AG04450 (cell line): ENCODE data around the gene CFAP46. TPM values are rescaled to one million over a fixed set of nuclear protein-coding genes. Genes with fewer than 3 reads are reported as not detected.

Experiments used
- CTCF ChIA-PET: fragments of 300-600, 350-600 bp; formaldehyde crosslinking; extraction: SDS; loops from one replicate; lab custom pipeline; 2022; ENCODE audit warnings: antibody characterized with exemption, inconsistent platforms; lab: Charles Lee
- POLR2A ChIA-PET: fragments of 350-600 bp; formaldehyde crosslinking; extraction: SDS; loops from one replicate; lab custom pipeline; 2021; ENCODE audit warnings: antibody characterized with exemption, inconsistent platforms; lab: Yijun Ruan, JAX
- DNase-seq: peaks from one replicate; pipeline ENCODE4 v3.0.0-alpha.2; 2011; ENCODE audit warnings: low read depth, low spot score
- H3K27ac ChIP-seq: one replicate; pipeline ENCODE4 v1.5.1; 2012; ENCODE audit warnings: low read depth, low read length, control low read depth
- H3K27me3 ChIP-seq: one replicate; pipeline ENCODE4 v1.6.0; 2012; ENCODE audit warnings: low read length; ENCODE audit not compliant: control insufficient read depth, insufficient read depth
- H3K4me3 ChIP-seq: 2 replicates; pipeline ENCODE4 v1.5.1; 2011; ENCODE audit warnings: mild to moderate bottlenecking, low read depth, low read length, control low read depth
- H3K9me3 ChIP-seq: 2 replicates; pipeline ENCODE4 v1.5.1; 2012; ENCODE audit warnings: low read length; ENCODE audit not compliant: control insufficient read depth, insufficient read depth
- polyA plus RNA-seq: library from polyadenylated mRNA; depleted of rRNA; stranded (reverse); fragments of >200 nt; gene quantifications from 2 replicates; pipeline ENCODE4 v1.2.3, GENCODE V29; 2011
- TF ChIP-seq, protein P1 (sequence below): IDR thresholded peaks from 2 replicates; pipeline ENCODE4 v1.5.1; 2011; ENCODE audit warnings: low read depth, low read length, control low read depth, inconsistent platforms

CFAP46 gene
- polyA plus RNA-seq, 1 experiment: 2.7 TPM

- CTCF ChIA-PET: no interaction called here
- no peak overlapping the region for H3K4me3 ChIP-seq
- no peak overlapping the region for H3K27ac ChIP-seq
- TF ChIP-seq, protein P1, sequence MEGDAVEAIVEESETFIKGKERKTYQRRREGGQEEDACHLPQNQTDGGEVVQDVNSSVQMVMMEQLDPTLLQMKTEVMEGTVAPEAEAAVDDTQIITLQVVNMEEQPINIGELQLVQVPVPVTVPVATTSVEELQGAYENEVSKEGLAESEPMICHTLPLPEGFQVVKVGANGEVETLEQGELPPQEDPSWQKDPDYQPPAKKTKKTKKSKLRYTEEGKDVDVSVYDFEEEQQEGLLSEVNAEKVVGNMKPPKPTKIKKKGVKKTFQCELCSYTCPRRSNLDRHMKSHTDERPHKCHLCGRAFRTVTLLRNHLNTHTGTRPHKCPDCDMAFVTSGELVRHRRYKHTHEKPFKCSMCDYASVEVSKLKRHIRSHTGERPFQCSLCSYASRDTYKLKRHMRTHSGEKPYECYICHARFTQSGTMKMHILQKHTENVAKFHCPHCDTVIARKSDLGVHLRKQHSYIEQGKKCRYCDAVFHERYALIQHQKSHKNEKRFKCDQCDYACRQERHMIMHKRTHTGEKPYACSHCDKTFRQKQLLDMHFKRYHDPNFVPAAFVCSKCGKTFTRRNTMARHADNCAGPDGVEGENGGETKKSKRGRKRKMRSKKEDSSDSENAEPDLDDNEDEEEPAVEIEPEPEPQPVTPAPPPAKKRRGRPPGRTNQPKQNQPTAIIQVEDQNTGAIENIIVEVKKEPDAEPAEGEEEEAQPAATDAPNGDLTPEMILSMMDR: no peak
- no peak for DNase-seq
- H3K27me3 ChIP-seq: peaks cover 9% of the 10 kb centered on the region
- H3K9me3 ChIP-seq: peaks cover 10% of the 10 kb centered on the region; the same call in 1 of the 2 replicates
- POLR2A ChIA-PET: no interaction called here
These were observed 41.0 kb downstream of the CFAP46 start for GRCh38 chr10:132901351-132901750.

DNA sequence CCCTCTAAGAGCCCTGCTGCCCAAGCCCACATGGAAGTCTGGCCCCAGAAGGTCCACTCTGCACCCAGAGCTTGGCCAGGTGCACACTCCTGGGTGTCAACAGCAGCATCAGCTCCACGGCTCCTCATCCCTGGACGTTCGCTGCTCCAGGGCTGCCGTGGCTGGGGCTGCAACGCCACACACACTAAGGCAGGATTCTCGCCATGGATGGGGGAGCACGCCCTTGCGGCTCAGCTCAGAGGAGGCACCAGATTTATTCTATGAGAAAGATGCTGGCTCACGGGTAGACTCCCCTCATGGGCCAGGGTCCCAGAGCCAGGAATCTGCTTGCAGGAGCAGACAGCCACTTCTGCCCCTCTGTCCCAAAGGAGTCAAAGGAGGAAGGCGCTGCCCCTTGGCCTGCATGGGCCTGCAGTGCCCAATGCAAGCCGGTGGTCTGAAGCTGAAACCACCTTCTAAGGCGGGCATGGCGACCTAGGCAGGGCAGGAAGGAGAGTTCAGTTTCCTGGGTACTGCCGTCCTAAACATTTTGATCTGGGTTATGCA, 42.1 kb downstream of the CFAP46 start:
- no peak for DNase-seq
- ChIA-PET POLR2A (no interaction called here), CTCF (no interaction called here)
- H3K27ac ChIP-seq: no peak overlapping the region
- no peaks in the 10 kb centered on the region; the same call in 1 of the 2 replicates for H3K9me3 ChIP-seq
- H3K27me3 ChIP-seq: peaks cover 11% of the 10 kb centered on the region
- TF ChIP-seq, protein P1: no peak
- no peak overlapping the region for H3K4me3 ChIP-seq

GRCh38 chr10:132899751-132900065, 42.7 kb downstream of the CFAP46 start:
- Histone ChIP-seq H3K27ac (no peak overlapping the region), H3K4me3 (no peak overlapping the region), H3K9me3 (no peaks in the 10 kb centered on the region; the same call in 1 of the 2 replicates), H3K27me3 (peaks cover 14% of the 10 kb centered on the region)
- no peak for DNase-seq
- ChIA-PET CTCF (no interaction called here), POLR2A (no interaction called here)
- TF ChIP-seq, protein P1: no peak

DNA sequence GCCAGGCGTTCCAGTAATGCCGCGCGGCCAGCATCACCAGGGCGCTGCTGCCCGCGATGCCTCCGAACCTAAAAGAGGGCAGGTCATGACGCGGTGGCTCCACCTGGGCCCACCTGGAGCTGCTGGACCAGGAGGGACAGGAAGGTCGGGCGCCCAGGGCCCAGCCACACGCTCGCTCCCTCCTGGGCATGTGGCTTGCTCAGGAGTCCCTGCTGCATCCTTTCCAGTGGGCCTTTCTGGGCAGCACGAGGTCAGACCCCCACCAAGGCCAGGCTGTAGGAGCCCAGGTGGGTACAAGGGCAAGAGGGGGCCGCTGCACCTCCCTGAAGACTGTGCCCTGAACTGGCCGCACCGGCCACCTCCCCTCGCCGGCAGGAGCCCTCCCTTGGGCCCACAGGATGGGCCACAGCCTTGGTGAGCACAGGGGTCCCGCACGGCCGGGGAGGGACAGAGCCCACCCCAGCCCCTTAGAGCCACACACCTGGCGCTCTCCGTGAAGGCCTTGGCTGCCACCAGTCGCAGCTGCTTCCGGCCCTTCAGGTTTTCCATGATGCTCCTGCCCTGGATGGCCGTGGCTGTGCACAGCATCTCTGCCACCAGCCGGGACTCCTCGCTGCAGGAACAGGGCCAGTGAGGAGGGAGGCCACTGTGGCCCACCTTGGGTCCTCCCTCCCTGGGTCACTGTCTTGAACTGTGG, 43.2 kb downstream of the CFAP46 start:
- no peak overlapping the region for H3K27ac ChIP-seq
- H3K27me3 ChIP-seq: peaks cover 19% of the 10 kb centered on the region
- no peak overlapping the region for H3K4me3 ChIP-seq
- CTCF ChIA-PET: no interaction called here
- DNase-seq: no peak
- H3K9me3 ChIP-seq: no peaks in the 10 kb centered on the region; the same call in 1 of the 2 replicates
- TF ChIP-seq, protein P1: no peak
- POLR2A ChIA-PET: no interaction called here

DNA sequence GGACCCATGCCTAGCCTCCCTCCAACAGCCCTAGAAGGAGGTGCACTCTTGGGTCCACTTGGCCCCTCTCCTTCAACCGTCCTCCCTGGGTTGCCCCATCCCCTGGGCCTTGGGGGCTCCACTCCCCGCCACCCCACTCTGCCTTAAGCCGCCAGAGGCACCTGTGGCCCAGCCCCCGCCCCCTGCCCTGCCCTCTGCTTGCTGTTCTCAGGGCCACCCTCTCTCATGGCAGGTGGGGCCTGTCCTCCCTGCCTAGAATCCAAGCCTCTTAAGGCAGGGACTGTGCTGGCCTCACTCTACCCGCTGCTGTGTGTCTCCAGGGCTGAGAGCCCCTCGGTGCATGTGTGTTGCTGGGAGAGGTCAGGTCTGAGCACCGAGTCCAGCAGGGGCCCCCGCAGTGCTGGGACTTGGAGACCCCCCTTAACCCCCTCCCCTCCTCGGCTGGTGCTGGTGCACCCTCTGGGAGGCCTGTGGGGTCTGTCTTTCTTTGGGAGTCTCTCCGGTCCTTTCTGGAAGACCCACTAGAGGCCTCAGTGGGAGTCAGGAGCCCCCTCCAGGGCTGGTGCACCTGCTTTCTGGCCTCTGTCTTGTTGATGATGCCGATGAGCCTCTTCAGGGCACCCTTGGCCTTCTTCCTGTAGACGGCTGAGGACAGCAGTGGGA, 43.8 kb downstream of the CFAP46 start:
- TF ChIP-seq, protein P1: no peak
- CTCF ChIA-PET: no interaction called here
- POLR2A ChIA-PET: no interaction called here
- H3K9me3 ChIP-seq: no peaks in the 10 kb centered on the region; the same call in 1 of the 2 replicates
- H3K4me3 ChIP-seq: no peak overlapping the region
- no peak overlapping the region for H3K27ac ChIP-seq
- H3K27me3 ChIP-seq: peaks cover 24% of the 10 kb centered on the region
- DNase-seq: no peak
